Neural cell (in vitro differentiated cells): Measurements from ENCODE around the gene TFG.

Experiments used
- CTCF ChIP-seq: fragments of 450-650 bp; IDR thresholded peaks from 2 replicates; pipeline ENCODE4 v1.5.1; 2014; ENCODE audit warnings: antibody characterized with exemption, mild to moderate bottlenecking, moderate library complexity; ENCODE audit not compliant: poor library complexity, severe bottlenecking
- EZH2 ChIP-seq: fragments of 200-600, 300-800 bp; shearing (Covaris generic), sonication (generic); IDR thresholded peaks from 2 replicates; pipeline ENCODE4 v1.6.1; 2014; ENCODE audit warnings: antibody characterized with exemption, low read length, borderline replicate concordance, mild to moderate bottlenecking; ENCODE audit not compliant: insufficient read depth, poor library complexity, severe bottlenecking
- POLR2AphosphoS5 ChIP-seq: IDR thresholded peaks from 2 replicates; pipeline ENCODE4 v1.6.1; 2012
- SMC3 ChIP-seq: fragments of 450-650 bp; conservative IDR thresholded peaks from 2 replicates; pipeline ENCODE4 v1.6.1; 2014; ENCODE audit warnings: antibody characterized with exemption, mild to moderate bottlenecking, moderate library complexity; ENCODE audit not compliant: poor library complexity

- TF ChIP-seq CTCF = no peak
- no peak for TF ChIP-seq POLR2AphosphoS5
- no peak for TF ChIP-seq SMC3
- TF ChIP-seq EZH2 = no peak
Observed at GRCh38 chr3:100746092-100746491, 36.8 kb downstream of the TFG start.
